ENCODE results near the gene CPNE1.
A peak's percentile ranks its signal among the peaks of the same experiment; 100 is the strongest.

CPNE1 gene

GRCh38 chr20:35652641-35653429, 11.9 kb downstream of the CPNE1 start:
- no peak for FAIRE-seq

- FAIRE-seq: no peak
These were observed 12.7 kb downstream of the CPNE1 start for GRCh38 chr20:35651958-35652357.

GRCh38 chr20:35650632-35651031, 14.1 kb downstream of the CPNE1 start:
- FAIRE-seq: no peak

GRCh38 chr20:35648836-35649235, 15.9 kb downstream of the CPNE1 start:
- FAIRE-seq: no peak

GRCh38 chr20:35644806-35645205, 19.9 kb downstream of the CPNE1 start:
- no peak for FAIRE-seq

GRCh38 chr20:35643045-35643444, 21.7 kb downstream of the CPNE1 start:
- no peak for FAIRE-seq

- FAIRE-seq: no peak
These were observed 23.0 kb downstream of the CPNE1 start for GRCh38 chr20:35641743-35642142.

- no peak for FAIRE-seq
These were observed 24.0 kb downstream of the CPNE1 start for GRCh38 chr20:35640724-35641123.

- no peak for FAIRE-seq
These were observed 25.9 kb downstream of the CPNE1 start for GRCh38 chr20:35638751-35639150.

GRCh38 chr20:35637276-35637675, 27.4 kb downstream of the CPNE1 start:
- no peak for FAIRE-seq

- FAIRE-seq: no peak
These were observed 28.6 kb downstream of the CPNE1 start for GRCh38 chr20:35636095-35636494.

GRCh38 chr20:35635652-35636051, 29.0 kb downstream of the CPNE1 start:
- no peak for FAIRE-seq

- no peak for FAIRE-seq
These were observed 32.1 kb downstream of the CPNE1 start for GRCh38 chr20:35632539-35633115.

- FAIRE-seq: no peak
These were observed 34.1 kb downstream of the CPNE1 start for GRCh38 chr20:35630636-35631035.

- no peak for FAIRE-seq
These were observed 35.1 kb downstream of the CPNE1 start for GRCh38 chr20:35629427-35630145.

GRCh38 chr20:35627121-35627520, 37.6 kb downstream of the CPNE1 start:
- FAIRE-seq: no peak

- no peak for FAIRE-seq
These were observed 38.2 kb downstream of the CPNE1 start for GRCh38 chr20:35626386-35627001.

GRCh38 chr20:35625584-35626385, 38.9 kb downstream of the CPNE1 start:
- FAIRE-seq: no peak

- FAIRE-seq: no peak
These were observed 43.1 kb downstream of the CPNE1 start for GRCh38 chr20:35621560-35621946.

GRCh38 chr20:35620818-35621559, 43.7 kb downstream of the CPNE1 start:
- FAIRE-seq: no peak

- FAIRE-seq: peak; percentile 55
These were observed 45.3 kb downstream of the CPNE1 start for GRCh38 chr20:35619196-35620095.

Data from A204.1 (cell line).